LHCN-M2 (cell line): ENCODE measurements around the gene SCN9A. TPM values are rescaled to one million over a fixed set of nuclear protein-coding genes. Genes with fewer than 3 reads are reported as not detected.
"Not testable (repeated sequence)": the region's sequence is repeated elsewhere in the genome, so short reads cannot be mapped to it uniquely, and the experiment has no call there.

Experiments used
- DNase-seq: peaks from one replicate; pipeline ENCODE4 v3.0.0-alpha.2; 2012; ENCODE audit warnings: low read depth
- total RNA-seq: library from RNA; depleted of rRNA; stranded (reverse); fragments of >200 nt; gene quantifications from 2 replicates; pipeline ENCODE4 v1.2.3, GENCODE V29; 2014

Gene SCN9A
- total RNA-seq, 1 experiment from 2014 or later, result 1.1 TPM

- no peak for DNase-seq
Measured at GRCh38 chr2:166246901-166247300, 128.8 kb downstream of the SCN9A start.

- DNase-seq, result no peak
Measured at GRCh38 chr2:166242309-166242708, 133.4 kb downstream of the SCN9A start.

GRCh38 chr2:166240387-166241313 is 135.1 kb downstream of the SCN9A start:
- no peak for DNase-seq

- peak; percentile 90 for DNase-seq
Measured at GRCh38 chr2:166239548-166239947, 136.2 kb downstream of the SCN9A start.

DNA sequence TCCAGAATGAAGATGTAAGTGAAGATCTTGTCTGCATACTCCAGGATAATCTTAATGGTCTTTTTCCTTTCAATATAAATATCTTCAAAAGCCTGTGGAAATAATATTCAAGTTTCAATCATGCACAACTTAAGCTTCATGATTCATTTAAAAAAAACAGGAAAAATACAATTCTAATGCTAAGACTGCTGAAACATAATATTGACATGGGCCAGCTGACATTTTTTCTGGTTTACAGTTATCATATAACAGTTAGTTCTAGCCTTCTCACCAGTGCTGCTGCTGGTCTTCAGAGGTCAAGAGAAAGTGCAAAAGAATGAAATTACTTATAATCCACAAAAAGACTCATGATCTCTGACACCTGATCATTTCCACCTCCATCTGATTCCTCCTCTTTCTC is 137.6 kb downstream of the SCN9A start:
- DNase-seq, result peak; percentile 77

DNA sequence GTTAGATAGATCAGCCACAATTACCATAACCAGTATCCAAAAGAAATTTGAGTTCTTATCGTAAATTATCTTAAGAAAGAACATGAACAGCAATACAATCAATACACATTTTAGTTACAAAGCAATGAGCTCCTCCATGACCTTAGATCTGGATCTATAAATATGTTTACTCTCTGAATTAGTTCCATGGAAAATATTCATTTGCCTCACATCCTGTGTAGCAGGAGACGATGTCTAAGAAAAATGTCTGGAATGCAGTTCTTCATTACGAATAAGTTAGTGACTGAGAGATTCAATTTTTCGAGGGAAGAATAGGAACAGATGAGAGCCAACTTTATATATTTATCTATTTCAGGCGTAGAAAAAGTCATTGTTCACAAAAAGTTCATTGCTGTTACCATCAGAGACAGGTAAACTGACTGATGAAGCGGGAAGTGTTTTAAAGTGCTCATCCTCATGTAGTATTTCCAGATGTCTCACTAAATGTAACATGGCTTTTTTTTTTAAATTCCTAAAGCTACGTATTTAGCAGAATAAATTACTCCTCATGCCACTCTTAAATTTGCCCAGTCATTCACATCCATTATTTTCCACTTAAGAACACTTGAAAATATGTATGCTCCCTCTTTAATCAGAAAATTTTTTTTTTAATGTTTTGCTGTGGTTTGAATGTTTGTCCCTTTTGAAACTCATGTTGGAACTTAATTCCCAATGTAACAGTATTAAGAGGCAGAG is 141.5 kb downstream of the SCN9A start:
- peak; percentile 56 for DNase-seq

DNA sequence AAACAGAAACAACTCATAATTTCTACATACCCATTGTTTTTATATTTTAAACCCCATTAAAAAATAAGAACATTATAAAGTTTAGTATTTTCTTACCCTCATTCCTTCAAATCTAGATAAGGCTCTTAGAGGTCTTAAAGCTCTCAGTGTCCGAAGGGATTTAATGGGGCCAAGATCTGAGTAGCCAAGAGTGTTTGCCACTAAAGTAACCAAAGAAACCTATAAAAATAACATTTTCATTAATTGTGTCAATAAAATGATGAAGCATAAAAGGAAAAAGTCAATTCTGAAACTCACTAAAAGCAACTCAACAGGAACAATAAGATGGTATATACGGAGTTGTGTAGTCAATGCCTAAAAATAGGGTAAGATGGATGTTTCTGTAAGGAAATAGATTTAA is 142.5 kb downstream of the SCN9A start:
- no peak for DNase-seq

- DNase-seq, result peak; percentile 12
Measured at GRCh38 chr2:166230724-166231070, 145.0 kb downstream of the SCN9A start.

- peak; percentile 84 for DNase-seq
Measured at GRCh38 chr2:166230024-166230723, 145.6 kb downstream of the SCN9A start.

DNA sequence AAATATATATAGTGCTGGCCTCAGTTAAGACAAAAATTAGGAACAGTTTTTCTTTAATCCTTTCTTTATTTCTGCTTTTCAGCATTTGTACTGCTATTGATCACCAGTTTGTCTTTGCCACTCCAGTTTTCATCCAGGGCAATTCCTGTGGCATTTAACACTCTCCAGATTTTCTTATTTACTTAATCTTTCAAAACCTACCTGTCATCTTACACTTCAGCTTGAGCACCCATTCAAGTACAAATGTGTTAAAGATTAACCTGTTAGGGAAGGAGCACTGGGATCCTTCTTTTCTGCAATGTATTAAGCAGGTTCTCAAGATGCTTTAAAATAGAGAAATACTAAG is 146.1 kb downstream of the SCN9A start:
- no peak for DNase-seq

GRCh38 chr2:166224197-166224596 is 151.5 kb downstream of the SCN9A start:
- DNase-seq, result no peak

- DNase-seq, result no peak
Measured at GRCh38 chr2:166223298-166223697, 152.4 kb downstream of the SCN9A start.

- no peak for DNase-seq
Measured at GRCh38 chr2:166211079-166211478, 164.7 kb downstream of the SCN9A start.

DNA sequence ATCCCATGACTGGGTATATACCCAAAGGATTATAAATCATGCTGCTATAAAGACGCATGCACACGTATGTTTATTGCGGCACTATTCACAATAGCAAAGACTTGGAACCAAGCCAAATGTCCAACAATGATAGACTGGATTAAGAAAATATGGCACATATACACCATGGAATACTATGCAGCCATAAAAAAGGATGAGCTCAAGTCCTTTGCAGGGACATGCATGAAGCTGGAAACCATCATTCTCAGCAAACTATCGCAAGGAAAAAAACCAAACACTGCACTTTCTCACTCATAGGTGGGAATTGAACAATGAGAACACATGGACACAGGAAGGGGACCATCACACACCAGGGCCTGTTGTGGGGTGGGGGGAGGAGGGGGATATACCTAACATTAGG is 165.8 kb downstream of the SCN9A start:
- not testable (repeated sequence) for DNase-seq

DNA sequence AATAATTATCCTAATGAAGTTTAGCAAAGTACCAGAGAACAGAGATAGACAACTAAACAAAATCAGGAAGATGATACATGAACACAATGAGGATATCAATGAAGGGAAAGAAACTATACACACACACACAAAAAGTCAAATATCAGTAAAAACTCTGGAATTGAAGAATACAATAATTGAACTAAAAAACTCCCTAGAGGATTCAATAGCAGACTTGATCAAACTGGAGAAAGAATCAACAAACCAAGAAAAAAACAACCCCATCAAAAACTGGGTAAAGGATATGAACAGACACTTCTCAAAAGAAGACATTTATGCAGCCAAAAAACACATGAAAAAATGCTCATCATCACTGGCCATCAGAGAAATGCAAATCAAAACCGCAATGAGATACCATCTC is 166.4 kb downstream of the SCN9A start:
- not testable (repeated sequence) for DNase-seq

GRCh38 chr2:166206153-166206552 is 169.6 kb downstream of the SCN9A start:
- not testable (repeated sequence) for DNase-seq

GRCh38 chr2:166202778-166203177 is 173.0 kb downstream of the SCN9A start:
- DNase-seq, result no peak

DNA sequence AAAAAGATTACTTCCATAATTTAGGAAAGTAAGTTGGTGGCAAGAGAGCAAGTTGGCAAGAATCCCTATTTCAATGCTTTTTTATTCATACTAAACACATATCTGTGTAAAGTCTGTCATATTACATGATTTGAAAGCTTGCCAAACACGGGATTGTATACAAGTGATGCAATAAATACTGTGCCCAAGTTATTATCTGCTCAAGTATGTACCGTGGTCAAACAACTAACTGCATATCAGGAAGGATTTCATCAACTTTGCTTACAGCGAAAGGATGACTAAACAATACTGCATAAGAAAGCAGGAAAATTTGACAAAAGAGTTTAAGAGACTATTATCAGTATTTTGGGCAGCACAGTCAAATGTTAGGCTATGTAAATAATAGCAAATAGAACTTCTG is 178.3 kb downstream of the SCN9A start:
- peak; percentile 23 for DNase-seq

- no peak for DNase-seq
Measured at GRCh38 chr2:166193407-166193806, 182.3 kb downstream of the SCN9A start.

DNA sequence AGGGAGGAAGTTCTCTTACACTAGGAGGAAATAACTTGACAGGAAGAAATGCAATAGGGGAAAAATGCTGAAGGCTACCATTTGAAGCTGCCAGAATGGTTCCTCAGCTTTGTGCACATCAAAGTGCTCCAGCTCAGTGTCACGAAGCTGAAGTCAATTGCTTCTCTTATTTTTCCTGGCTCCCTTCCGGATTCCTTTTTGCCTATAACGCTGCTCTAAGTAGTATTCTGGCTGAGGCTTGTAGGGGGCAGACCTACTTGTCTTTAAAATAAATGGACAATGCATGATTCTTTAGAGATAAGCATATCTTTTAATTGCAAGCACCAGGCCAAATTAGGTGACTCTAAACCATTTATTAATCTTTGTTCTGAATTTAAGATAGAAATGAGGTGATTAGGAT is 187.7 kb downstream of the SCN9A start:
- no peak for DNase-seq

- DNase-seq, result no peak
Measured at GRCh38 chr2:166184789-166185188, 191.0 kb downstream of the SCN9A start.

DNA sequence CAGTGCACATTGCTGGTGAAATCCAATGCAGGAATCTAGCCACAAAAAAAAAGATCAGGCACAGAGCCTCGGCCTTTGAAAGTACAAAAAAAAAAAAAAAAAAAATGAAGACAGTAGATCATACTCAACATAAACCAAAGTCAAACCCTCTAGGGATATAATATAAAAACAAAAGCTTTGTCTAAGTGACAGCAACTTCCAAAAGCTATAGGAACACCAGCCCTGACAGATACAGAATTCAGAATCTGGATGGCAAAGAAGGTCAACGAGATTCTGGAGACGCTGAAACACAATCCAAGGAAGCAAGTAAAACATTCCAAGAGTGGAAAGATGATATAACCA is 194.0 kb downstream of the SCN9A start:
- DNase-seq, result no peak
